Heart right ventricle (tissue), 16 donors: ENCODE measurements around the gene NECAB3. TPM values are rescaled to one million over a fixed set of nuclear protein-coding genes. Genes with fewer than 3 reads are reported as not detected.
A peak's percentile ranks its signal among the peaks of the same experiment; 100 is the strongest.

Source experiments
- ATAC-seq, 8 donors: fragments of 200-7000 bp; cut with Tn5 transposase; one replicate each; pipeline ENCODE4 v1.9.1; 2020; ENCODE audit warnings: mild to moderate bottlenecking in 8 of 8, moderate library complexity in 8 of 8, moderate number of reproducible peaks in 1 of 8
- DNase-seq, 2 donors: peaks; one replicate each; pipeline ENCODE4 v3.0.0-alpha.2; 2020
- H3K27ac ChIP-seq, 10 donors: fragments of 200-600 bp; sonication (generic) in 2 of 10; one replicate each; pipeline versions ENCODE4 v1.5.0 to v1.8.0; 2020 to 2022; ENCODE audit warnings: mild to moderate bottlenecking in 3 of 10
- H3K27me3 ChIP-seq, 7 donors: fragments of 200-600 bp; one replicate each; pipeline ENCODE4 v1.8.0; 2021 to 2022; ENCODE audit warnings: mild to moderate bottlenecking in 2 of 7
- H3K36me3 ChIP-seq, 9 donors: fragments of 200-600 bp; sonication (generic) in 1 of 9; one replicate each; pipeline versions ENCODE4 v1.5.0 to v1.8.0; 2020 to 2022; ENCODE audit warnings: mild to moderate bottlenecking in 2 of 9
- H3K4me1 ChIP-seq, 9 donors: fragments of 200-600 bp; sonication (generic) in 1 of 9; one replicate each; pipeline versions ENCODE4 v1.5.0 to v1.8.0; 2020 to 2022; ENCODE audit warnings: mild to moderate bottlenecking in 4 of 9
- H3K4me3 ChIP-seq, 10 donors: fragments of 200-600 bp; sonication (generic) in 2 of 10; one replicate each; pipeline versions ENCODE4 v1.5.0 to v1.8.0; 2020 to 2022; ENCODE audit warnings: mild to moderate bottlenecking in 7 of 10, moderate library complexity in 2 of 10
- H3K9me3 ChIP-seq, 11 donors: fragments of 200-600 bp in 10 of 11; sonication (generic) in 2 of 11; one replicate each; pipeline versions ENCODE4 v1.5.0 to v1.8.0; 2013 to 2022; ENCODE audit warnings: mild to moderate bottlenecking in 2 of 11, control low read depth in 1 of 11, moderate library complexity in 1 of 11
- WGBS, 2 donors: extraction: QIAGEN DNeasy Blood & Tissue Kit; methylation state at CpG; one replicate each; pipeline ENCODE4 v1.1.7; 2013; ENCODE audit warnings: inconsistent platforms in 1 of 2; 5-methylcytosine and 5-hydroxymethylcytosine counted together
- intact Hi-C, 10 donors: fragments of 100-400 bp; cut with DNase I; formaldehyde crosslinking; loops; one replicate each; pipeline versions ENCODE4 v1.11.1 to v1.14.2; 2022
- polyA plus RNA-seq, 2 donors: library from polyadenylated mRNA; stranded (reverse); fragments of 200-250 nt; gene quantifications; one replicate each; pipeline ENCODE4 v1.2.3, GENCODE V29; 2013
- total RNA-seq, 10 donors: library from RNA; stranded (reverse); fragmentation: NEBNext Ultra II Directional in 3 of 10; extraction: Animal tissue kit (Norgen Biotek cat#: 25700) in 3 of 10; gene quantifications; one replicate each; pipeline versions ENCODE4 v1.2.1 to v1.2.4, GENCODE V29; 2021 to 2023
- TF ChIP-seq, protein P1 (sequence below), 9 donors: fragments of 200-600 bp; sonication (generic) in 2 of 9; IDR thresholded peaks; one replicate each; pipeline versions ENCODE4 v1.5.0 to v1.8.0; 2021 to 2022; ENCODE audit warnings: antibody characterized with exemption in 9 of 9, mild to moderate bottlenecking in 5 of 9, moderate library complexity in 1 of 9
- donor health status: Arrhythmogenic right ventricular cardiomyopathy.
- donor health status: ischemic (EF 13 %, LVEDD 7.1; RV severe dilation, severe dysfunction).
- donor health status: healthy with polysubstance abuse.
- donor health status: DM: no; HTN: yes; CAD: no.
- donor health status: DM: no; HTN: no; CAD: no.
- donor health status: ischemic (EF 25% LVEDD 6.9; RV normal size, moderate dysfunction).
- donor health status: ischemic (EF 25% LVEDD 5.7; RV mildly dilated, moderate dysfunction).
- donor health status: healthy.
- donor health status: DM: yes; HTN: yes; CAD: no.
- donor health status: Ischemic cardiomyopathy.
- donor health status: ischemic (EF 35%, LVEDD 5.7; RV mildly dilated, moderate dysfunction).
- donor health status: nonischemic (EF 11% LVEDD 7.7; RV severe dilation, severe dysfunction).
- donor health status: DM: yes; HTN: yes; CAD: no.
- donor health status: PGD.
- donor health status: ischemic (EF 29% LVEDD 5.4; RV normal size, mild dysfunction).
- donor health status: nonischemic (EF 23%, LVEDD 6.1; RV moderate dilation, normal function).

Gene NECAB3
- total and polyA plus RNA-seq, 12 donors = 36.6 to 92.8 (median 77.2) TPM

DNA sequence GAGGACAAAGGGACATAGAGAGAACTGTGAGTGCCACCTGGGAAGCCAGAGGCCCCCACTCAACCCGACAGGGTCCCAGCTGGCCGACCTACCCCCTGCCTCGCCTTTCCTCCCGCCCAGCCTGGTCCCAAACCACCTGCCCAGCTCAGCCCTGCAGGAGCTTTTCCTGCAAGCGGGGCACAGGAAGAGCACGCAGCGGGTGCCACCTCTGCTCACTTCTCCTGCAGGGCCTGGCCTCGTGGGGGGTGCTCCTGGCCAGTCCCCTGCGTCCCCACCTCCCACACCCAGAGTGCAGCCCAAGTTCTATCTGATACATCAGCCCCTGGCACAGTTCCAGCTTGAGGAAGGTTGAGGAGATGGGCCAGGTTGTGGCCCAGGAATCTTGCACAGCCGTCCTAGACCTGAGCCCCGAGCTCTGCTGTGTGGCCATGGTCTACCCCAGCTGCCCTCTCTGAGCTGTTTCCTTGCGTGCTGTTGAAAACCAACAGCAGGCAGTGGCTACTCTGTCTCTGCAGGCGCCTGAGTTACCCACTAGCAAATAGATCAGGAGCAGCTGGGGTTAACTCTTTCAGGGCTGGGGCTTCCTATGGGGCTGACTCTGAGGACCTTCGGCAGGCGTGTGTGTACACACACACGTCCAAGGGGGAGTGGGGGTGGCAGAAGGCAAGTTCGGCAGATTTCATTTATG lies 1.7 kb downstream of the NECAB3 start:
- Histone ChIP-seq H3K27ac (peak overlapping the region in 5 of 10 donors; percentile 81 to 94 (median 87)), H3K27me3 (no peaks in the 10 kb centered on the region), H3K4me3 (peak overlapping the region; percentile 56 to 92 (median 71)), H3K9me3 (no peaks in the 10 kb centered on the region), H3K36me3 (peaks cover 0 to 30% (median 3%) of the 10 kb centered on the region in 9 donors), H3K4me1 (peaks cover 16 to 60% (median 39%) of the 10 kb centered on the region in 9 donors)
- WGBS, 2 donors = 57 to 63% methylated on average over 17 of the region's 17 CpGs
- no peak for ATAC-seq
- intact Hi-C loops = loop anchor here in 1 of 10 donors (5.0 kb wide), 1 partner anchor 60 kb away; the partner anchor contains the start of gene ZNF341
- TF ChIP-seq, protein P1, sequence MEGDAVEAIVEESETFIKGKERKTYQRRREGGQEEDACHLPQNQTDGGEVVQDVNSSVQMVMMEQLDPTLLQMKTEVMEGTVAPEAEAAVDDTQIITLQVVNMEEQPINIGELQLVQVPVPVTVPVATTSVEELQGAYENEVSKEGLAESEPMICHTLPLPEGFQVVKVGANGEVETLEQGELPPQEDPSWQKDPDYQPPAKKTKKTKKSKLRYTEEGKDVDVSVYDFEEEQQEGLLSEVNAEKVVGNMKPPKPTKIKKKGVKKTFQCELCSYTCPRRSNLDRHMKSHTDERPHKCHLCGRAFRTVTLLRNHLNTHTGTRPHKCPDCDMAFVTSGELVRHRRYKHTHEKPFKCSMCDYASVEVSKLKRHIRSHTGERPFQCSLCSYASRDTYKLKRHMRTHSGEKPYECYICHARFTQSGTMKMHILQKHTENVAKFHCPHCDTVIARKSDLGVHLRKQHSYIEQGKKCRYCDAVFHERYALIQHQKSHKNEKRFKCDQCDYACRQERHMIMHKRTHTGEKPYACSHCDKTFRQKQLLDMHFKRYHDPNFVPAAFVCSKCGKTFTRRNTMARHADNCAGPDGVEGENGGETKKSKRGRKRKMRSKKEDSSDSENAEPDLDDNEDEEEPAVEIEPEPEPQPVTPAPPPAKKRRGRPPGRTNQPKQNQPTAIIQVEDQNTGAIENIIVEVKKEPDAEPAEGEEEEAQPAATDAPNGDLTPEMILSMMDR (IDR thresholded peaks at IDR 0.05) = no peak
- DNase-seq = no peak

DNA sequence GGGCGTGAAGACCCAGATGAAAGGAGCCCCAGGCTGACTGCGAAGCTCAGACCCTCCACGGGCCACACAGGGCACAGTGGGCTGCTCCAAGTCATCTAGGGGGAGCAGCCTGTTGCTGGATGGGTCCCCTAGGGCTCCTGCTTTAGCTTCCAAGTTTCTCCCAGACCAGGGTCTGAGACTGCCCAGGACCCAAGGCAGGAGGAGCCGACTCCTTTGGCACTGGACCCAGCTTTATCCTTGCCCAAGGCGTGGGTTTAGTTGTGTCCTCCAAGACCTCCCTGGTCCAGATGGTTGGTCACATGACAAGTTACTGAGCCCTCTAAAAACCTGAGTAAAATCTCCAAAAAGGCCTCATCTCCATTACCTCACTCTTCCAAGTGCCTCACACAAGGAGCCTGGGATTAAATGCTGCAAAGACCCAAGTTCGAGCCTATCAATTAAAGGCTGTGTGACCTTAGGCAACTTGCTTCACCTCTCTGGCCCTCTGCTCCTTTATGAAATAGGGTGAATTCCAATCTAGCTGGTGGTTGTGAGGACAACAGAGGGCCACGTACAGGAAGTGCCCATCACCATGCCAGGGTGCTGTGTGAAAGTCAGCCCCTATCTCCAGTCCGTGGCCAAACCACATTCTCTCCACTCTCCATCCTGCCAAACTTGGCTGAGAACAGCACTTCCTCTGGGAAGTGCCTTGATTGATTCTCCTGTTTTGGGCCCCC lies 2.5 kb downstream of the NECAB3 start:
- Histone ChIP-seq H3K4me1 (peaks cover 21 to 66% (median 43%) of the 10 kb centered on the region in 9 donors), H3K36me3 (peaks cover 0 to 30% (median 3%) of the 10 kb centered on the region in 9 donors), H3K9me3 (no peaks in the 10 kb centered on the region), H3K27ac (peak overlapping the region in 2 of 10 donors; percentile 22 to 94), H3K27me3 (no peaks in the 10 kb centered on the region), H3K4me3 (no peak overlapping the region)
- 71 to 74% methylated on average over 8 of the region's 8 CpGs for WGBS, 2 donors
- TF ChIP-seq, protein P1 (IDR thresholded peaks at IDR 0.05) = no peak
- ATAC-seq (no peak), DNase-seq (no peak)
- intact Hi-C loops = loop anchor here in 1 of 10 donors (5.0 kb wide), 1 partner anchor 61 kb away; the partner anchor contains the start of gene ZNF341

DNA sequence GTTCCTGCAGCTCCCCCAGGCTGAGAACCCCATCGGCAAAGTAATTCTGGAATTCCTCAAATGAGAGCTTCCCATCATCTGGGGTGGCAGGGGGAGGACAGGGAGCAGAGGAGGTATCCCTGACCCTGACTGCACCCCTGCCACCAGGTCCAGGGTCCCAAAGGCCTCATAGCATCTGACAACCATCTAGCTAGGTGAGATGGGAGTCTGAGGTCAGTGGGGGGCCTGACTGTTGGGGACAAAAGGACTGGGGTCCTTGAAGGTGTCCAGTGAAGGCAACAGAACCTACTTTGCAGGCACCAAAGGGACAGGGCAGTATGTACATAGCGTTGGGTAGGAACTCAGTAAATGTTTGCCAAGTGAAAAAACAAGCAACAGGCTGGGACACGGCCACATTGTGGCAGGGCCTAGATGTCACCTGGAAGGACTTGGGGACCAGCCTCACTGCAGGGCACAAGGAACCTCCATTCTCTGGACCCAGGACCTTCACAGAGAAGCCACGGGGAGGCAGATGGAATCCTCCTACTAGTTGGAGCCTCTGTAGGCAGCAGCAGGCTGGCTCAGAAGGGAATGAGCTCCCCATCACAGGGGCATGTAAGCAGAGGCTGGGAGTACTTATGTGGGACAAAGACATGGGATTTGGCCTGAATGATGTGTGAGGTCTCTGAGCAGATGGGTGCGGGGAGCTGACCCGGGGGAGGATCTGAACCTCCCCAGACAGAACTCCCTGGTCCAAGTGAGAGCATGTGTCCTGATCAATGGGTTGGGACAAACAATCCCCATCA lies 3.3 kb downstream of the NECAB3 start:
- 95 to 96% methylated on average over 6 of the region's 6 CpGs for WGBS, 2 donors
- TF ChIP-seq, protein P1 (IDR thresholded peaks at IDR 0.05) = no peak
- Histone ChIP-seq H3K4me3 (no peak overlapping the region), H3K27me3 (no peaks in the 10 kb centered on the region), H3K27ac (no peak overlapping the region), H3K9me3 (no peaks in the 10 kb centered on the region), H3K36me3 (peaks cover 0 to 30% (median 3%) of the 10 kb centered on the region in 9 donors), H3K4me1 (peaks cover 24 to 71% (median 50%) of the 10 kb centered on the region in 9 donors)
- ATAC-seq = no peak
- peak in 1 of 2 donors; percentile 3 for DNase-seq
- intact Hi-C loops = loop anchor here in 1 of 10 donors (5.0 kb wide), 1 partner anchor 61 kb away; the partner anchor contains the start of gene ZNF341
